CD4-positive, alpha-beta T cell treated with Interleukin-12 subunit alpha and Interleukin-12 subunit beta, for 1 hour (primary cell): ENCODE measurements around the gene MFRP.
A peak's percentile ranks its signal among the peaks of the same experiment; 100 is the strongest.

ENCODE experiments used
- DNase-seq: peaks from one replicate; pipeline ENCODE4 v3.0.0-alpha.2; 2020

MFRP gene

DNA sequence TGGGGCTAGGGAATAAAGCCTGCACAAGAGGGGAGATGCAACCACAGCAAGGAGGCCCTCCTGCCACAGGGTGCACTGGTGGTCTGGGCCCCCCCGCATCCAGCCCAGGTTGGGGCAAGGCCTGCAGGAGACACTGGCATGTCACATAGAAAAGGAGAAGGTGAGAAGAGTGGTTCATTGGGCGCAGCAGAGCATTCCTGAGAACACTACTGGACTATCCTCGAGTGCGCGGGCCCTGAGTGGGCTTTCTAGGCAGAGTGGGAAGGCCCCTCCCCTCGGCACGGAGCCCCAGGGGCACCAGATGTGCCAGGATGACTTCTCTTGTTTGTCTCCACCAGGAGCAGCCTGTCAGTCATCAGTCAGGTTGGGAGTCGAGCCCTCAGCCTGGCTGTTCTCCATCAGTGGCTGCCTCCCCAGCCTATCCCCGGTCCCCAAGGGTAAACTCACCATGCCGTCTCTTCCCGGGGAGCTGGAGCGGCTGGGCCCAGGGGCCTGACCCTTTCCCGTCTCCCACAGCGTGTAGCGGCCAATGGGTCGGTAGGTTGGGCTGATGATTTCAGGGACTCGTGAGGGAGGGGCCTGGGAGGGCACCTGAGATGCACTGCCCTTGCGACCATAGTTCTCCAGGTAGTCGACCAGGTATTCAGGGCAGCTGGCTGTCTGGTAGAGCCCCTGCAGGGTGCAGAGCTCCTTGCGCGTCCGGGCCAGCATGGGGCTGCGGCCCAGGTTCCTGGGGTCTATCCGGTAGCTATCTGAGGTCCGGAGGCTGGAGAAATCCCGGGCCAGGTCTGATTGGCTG lies 26.0 kb upstream of the MFRP start:
- no peak for DNase-seq

GRCh38 chr11:119371778-119372182 lies 25.3 kb upstream of the MFRP start:
- no peak for DNase-seq

GRCh38 chr11:119371067-119371601 lies 24.6 kb upstream of the MFRP start:
- no peak for DNase-seq

DNA sequence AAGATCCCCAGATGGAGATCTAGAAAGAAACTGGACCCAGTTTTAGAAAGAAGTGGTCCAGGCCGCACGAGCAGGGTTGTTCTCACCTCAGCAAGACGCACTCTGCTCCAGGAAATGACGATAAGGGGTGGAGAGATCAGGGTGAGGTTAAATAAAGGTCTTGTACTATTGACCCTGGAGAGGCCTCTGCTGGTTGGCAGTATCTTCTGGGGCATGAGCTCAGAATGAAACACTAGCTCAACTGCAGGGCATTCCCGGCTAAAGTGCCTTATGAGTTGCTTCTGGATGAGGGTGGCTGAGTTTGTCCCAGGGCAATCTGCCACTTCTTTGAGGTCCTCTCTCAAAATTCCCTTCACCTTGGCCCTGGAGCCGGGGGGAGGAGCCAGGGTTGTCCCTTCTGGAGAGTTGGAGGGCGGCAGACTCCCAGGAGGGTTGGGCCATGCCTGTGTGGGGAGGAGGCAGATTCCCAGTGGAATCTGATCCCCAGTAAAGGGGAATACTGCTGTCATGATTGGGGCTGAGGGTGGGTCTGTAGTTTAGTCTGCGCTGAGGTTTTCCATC lies 24.1 kb upstream of the MFRP start:
- DNase-seq, result no peak

DNA sequence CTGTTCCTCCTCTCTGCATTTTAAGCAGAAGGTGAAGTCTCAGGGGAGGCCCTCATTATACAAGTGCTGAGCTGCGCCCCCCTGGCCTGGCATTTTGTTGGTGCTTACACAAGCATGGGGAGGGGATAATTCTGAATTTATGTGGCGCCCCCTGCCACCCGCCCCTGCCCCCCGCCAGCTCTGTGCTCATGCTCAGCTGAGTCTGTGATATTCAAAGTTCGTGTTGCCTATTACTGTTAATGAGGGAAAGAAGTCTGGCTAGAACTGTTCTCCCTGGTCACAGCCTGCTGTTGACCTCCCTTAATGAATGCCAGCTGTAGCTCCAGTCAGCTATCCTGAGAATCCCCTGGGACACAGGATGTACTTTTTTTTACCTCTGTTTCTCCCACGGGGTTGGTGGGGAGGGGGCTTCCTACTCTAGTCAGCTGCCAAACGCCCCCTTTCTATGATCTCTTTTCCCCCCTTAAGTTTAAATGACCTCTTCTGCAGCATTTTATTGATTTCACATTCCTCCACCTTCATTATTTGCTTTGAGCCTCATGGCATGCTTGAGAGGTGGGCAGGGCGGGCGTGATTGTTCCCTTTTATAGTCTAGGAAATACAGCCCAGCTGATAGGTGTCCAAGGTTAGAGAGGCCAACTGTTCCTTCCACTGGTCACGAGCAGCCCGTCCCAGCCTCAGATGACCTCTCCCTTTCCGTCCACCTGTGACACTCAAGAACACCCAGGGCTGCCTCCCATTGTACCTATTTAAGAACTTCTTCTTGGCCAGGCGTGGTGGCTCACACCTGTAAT lies 22.8 kb upstream of the MFRP start:
- no peak for DNase-seq

DNA sequence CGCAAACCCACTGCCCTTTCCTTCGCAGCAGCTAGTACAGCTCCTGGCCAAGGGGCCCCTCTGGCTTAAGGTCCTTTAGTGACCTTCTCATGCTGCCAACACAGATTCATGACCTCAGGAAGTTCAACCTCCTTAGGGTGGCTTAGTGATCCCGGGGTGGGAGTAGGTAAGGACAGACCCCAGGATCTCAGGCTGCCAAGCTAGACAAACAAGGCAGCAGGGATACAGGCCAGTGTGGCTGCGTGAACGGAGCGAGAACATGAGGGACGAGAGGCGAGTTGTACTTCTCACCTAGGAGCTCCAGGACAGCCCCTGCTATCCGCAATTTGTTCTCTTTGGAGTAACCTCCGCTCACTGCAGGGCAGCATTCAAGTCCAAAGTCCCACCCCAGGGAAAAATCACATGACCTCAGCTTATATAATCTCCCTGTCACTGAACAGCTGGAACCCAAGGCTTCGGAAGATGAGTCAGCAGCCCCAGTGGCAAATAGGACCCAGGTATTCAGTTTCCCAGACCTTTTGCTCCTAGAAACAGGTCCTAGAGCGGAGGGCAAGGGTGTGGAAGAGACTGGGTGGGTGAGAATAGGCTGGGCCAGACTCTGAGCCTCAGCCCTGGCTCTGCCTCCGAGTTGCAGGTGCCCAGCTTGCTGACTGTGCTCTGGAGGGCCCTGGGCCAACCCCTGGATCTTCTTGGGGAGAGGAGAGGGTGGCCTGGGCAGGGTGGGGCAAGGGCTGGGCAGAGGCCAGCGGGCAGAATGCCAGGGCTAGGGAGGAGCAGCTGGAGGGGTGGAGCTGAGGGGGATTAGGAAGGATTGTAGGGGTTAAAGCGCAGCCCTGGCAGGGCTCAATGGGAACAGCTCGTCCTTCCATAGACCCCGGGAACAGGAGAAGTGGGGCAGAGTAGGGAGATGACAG lies 21.9 kb upstream of the MFRP start:
- DNase-seq, result no peak

DNA sequence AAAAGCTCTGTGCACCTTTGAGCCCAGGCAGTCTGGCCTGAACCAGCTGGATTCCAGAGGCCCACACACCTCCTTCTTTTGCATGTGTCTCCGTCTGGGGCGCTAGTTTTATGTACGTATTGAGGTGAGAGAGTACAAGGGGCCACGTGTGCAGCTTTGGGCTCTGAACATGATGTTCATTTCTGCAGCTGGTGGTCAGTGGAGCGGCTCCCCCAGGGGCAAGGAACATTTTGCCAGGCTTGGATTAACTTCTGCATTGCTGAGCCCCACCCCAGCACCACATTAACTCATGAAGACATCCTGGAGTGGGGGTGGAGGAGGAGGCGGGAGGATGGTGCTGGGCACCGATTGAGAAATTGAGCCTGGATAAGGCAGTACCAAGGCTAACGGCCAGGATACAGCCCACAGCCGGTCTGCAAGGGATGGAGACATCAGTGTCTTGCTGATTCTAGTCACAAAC lies 21.2 kb upstream of the MFRP start:
- no peak for DNase-seq

DNA sequence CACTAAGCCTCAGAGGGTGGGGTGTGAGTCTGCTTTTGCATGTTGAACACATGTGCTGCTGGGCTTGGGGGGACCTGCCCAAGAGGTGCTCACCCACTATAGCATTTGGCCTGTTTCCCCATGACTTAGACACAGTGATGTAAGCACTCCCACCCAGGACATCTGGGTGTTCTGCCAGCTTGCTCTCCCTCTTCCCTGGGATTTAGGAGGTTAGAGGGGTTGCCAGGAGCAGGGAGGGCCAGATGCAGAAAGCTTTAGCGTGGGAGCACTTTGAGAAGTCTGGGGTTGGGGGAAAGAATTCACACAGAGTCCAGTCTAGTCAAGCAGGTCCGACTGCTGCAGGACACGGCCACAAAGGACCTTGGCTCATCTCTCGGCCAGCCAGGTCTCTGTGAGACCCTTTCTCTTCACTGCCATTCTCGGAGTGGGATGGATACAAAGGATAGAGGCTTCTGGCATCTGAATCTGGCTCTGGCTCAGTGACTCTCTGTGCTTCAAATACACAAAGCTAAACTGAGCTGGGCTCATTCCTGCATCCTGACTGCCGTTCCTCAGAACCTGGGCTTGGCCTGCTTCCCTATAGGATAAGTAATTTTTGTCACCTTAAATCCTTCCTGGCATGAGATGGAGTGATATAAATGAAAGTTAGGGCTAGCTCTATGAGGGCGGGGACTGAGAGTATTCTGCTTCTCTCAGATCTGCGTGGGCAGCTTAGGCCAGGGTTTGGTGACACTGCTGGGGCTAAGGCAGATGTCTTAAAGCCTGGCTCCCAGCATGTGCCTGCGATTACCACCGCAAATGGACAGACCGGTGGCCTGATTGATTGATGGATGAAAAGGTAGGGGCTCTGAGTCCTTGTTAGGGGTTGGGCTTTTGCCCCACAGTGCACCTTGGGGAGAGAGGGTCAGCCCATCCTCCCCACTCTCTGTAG lies 20.4 kb upstream of the MFRP start:
- no peak for DNase-seq

DNA sequence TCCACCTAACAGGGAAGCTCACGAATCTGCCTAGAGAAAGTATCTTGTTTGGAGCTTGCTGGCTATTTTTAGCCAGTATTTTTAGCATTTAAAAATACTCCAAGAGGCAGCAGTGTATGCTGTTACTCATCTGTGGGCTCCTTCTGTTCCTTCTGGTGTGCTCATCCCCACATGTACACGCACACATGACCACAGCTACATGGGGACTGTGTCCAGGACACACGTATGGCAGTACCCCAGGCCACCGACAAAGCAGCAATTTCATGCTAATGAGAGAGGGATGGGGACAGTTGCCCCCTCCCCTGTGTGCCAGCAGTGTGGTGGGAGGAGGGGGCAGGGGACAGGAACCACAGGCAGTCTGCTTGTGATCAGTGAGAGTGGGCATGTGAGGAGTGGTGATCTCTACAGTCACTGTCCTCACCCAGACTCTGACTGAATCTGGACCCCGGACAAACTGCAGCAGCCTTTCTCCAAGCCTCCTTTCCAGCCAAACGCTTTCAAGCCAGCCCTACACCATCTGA lies 18.6 kb upstream of the MFRP start:
- no peak for DNase-seq

- DNase-seq, result peak; percentile 67
Measured at GRCh38 chr11:119363851-119364590, 17.5 kb upstream of the MFRP start.

DNA sequence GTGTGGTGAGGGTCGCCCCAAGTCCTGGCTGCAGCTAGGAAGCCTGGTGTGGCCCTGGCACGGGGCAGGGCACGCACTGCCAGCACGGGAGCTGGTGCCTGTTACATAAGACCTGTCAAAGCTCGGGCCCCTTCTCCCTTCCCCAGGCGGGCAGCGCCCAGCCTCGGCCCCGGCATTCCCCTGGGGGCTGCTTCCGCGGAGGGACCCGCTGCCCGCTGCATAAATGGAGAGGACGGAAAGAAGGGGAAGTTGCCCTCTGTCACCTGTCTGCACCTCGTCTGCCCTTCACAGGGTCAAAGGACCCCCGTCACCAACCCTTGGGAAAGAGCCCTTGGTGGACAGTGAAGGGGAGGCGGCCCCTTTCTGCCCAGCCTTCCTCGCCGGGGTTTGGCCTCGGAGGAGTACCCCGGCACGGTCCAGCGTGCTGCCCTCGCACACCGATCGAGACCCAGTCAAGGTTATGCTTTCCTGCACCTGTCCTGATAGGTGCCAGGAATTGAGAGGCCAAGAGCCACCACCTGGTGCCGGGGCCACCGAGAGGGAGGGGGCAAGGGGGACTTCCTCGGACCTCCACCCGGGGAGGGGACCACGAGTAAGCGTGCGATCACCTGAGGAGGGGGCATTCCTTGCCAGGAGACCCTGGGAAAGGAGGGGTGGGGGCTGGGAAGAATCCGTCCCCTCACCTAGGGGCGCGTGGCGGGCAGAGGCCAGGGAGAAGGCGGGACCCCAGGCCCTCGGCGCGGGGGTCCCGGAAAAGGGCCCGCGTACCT lies 16.8 kb upstream of the MFRP start:
- DNase-seq, result no peak

DNA sequence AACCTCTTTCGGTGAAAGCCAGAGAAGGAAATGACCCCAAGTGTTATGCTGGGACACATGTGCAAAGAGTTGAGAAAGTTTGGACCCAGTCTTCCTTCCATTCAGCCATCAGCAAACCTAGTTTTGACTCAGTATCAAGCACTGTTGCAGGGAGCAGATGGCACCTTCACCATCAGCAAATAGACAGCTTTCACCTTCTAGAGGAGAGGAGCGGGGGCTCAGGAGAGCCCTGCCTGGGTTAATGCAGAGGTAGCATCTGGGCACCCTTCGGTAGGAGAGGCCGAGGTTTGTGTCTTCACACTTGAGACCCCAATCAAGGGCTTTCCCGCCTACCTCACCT lies 16.2 kb upstream of the MFRP start:
- DNase-seq, result no peak

GRCh38 chr11:119361941-119362725 lies 15.6 kb upstream of the MFRP start:
- DNase-seq, result no peak

DNA sequence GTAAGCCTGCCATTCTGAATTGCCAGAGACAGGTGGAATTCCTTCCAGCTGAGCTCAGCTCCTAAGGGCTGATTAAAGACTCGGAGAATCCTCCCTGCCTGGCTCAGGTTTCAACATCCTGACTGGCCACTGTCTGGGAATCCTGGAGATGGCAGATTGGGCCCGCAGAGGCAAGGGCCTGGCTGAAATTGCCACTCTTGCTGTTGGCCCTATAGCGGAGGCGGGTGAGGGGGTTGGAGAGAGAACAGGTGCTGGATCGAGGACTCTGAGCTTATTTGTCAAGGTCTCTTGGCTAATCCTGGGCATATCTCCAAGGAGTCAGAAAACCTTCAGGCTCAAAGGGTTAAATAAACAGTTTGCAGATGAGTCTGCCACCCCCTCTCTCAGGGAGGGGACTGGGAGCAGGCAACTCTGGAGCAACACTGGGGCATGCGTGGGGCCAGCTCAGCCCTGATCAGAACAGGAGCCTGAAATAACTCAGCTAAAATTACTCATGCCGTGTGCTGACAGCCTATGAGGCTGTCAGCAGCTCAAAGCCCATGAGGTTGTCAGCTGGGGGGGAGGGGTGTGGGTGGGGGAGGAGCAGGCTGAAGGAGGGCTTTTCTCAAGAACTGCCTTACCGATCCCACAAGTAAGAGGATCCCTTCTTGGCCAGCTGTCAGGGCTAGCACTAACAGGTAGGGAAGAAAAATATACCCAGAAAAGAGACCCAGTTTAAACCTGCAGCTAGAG lies 14.7 kb upstream of the MFRP start:
- DNase-seq, result no peak

DNA sequence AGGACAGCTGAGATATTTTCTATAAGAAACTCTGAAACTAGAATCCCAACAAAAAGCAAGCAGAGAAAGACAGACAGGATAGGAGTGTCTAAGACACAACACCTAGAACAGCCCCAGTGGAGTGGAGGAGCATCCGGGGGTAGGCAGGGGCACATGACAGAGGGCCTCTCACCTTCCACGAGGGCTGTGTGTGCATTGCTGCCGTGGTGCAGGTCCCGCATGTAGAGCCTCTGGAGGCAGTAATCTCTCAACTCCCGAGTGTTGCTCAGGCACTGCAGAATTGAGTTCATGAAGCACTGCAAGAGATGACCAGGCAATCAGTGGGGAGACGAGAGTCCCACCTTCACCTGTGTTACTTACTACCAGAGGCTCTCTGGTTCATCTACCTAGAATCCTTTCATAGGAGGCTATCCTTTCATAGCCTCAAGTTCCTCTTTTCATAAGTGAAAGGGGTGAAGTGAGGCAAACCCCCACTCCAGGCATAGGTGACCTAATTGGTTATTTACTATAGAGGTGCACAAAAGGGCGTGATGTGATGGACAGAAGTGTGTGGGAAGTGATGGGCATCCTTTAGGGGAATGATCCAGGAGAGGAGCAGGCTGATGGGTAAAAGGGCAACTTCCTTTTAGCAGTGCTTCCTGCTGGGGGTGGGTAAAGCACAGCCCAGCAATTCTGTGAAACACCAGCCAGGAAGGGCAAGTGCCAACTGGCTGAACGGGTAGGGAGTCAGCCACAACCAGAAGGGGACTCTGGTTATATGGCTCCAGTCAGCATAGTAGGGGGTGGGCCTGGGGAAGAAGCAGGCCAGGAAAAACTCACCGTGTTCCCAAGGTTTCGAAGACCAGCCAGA lies 13.1 kb upstream of the MFRP start:
- DNase-seq, result no peak

- no peak for DNase-seq
Measured at GRCh38 chr11:119357074-119357473, 10.6 kb upstream of the MFRP start.
